A549 treated with dexamethasone at 1 μM for 4 hours (cell line): ENCODE results near the gene ABCF2. TPM values are rescaled to one million over a fixed set of nuclear protein-coding genes. Genes with fewer than 3 reads are reported as not detected.

Experiments
- total RNA-seq: library from RNA; stranded (reverse); fragments of 200-300 nt; extraction: Qiagen RNA extraction; gene quantifications from 5 replicates; pipeline ENCODE4 v1.2.3, GENCODE V29; 2022

ABCF2 gene
- 53.6 to 63.8 TPM (median 60.7 TPM) in 5 replicates for total RNA-seq

GRCh38 chr7:151226875-151227782 lies at the start of gene ABCF2:
TSS of gene ABCF2 (minus strand) at chr7:151227205. CDS start at chr7:151226458, 747 bp downstream.

GRCh38 chr7:151248346-151249033 lies 21.5 kb upstream of the ABCF2 start, which contains the start of gene SMARCD3:
TSS of gene SMARCD3 (minus strand) at chr7:151248694. CDS start at chr7:151248562, 132 bp downstream.

GRCh38 chr7:151232091-151232916 lies 5.3 kb upstream of the ABCF2 start, which contains the start of gene CHPF2:
TSS of gene CHPF2 (plus strand) at chr7:151232483. CDS start at chr7:151234012, 1,529 bp downstream.

GRCh38 chr7:151210087-151210854 lies 16.7 kb downstream of the ABCF2 start, which contains the start of gene H2BK1:
TSS of gene H2BK1 (minus strand) at chr7:151210488. CDS start at chr7:151210318, 170 bp downstream.

GRCh38 chr7:151186640-151187408 lies 40.2 kb downstream of the ABCF2 start, which contains the start of gene ASB10:
TSS of gene ASB10 (minus strand) at chr7:151187250. CDS start at chr7:151187130, 120 bp downstream.

GRCh38 chr7:151167197-151167961 lies 59.6 kb downstream of the ABCF2 start, which contains the start of gene GBX1:
TSS of gene GBX1 (minus strand) at chr7:151167694. CDS start at chr7:151167548, 146 bp downstream.

Other genes with a start within 250 kb of the ABCF2 start
- gene KCNH2, start 248.9 kb downstream of the ABCF2 start, total RNA-seq: 3.9 to 6.3 TPM (median 5.7 TPM) in 5 replicates
- gene NOS3, start 236.2 kb downstream of the ABCF2 start, total RNA-seq: 0.22 to 0.70 TPM (median 0.42 TPM) in 5 replicates
- gene ATG9B, start 202.7 kb downstream of the ABCF2 start, total RNA-seq: 0.39 to 0.69 TPM (median 0.61 TPM) in 5 replicates
- gene ABCB8, start 198.8 kb downstream of the ABCF2 start, total RNA-seq: 31.2 to 46.1 TPM (median 43.3 TPM) in 5 replicates
- 3.9 to 11.3 TPM (median 9.0 TPM) in 5 replicates for gene ASIC3, start 178.7 kb downstream of the ABCF2 start, total RNA-seq
- gene CDK5, start 169.3 kb downstream of the ABCF2 start, total RNA-seq: 30.7 to 35.8 TPM (median 31.2 TPM) in 5 replicates
- gene SLC4A2, start 167.6 kb downstream of the ABCF2 start, total RNA-seq: 161 to 286 TPM (median 257 TPM) in 5 replicates
- 46.1 to 78.7 TPM (median 71.2 TPM) in 5 replicates for gene FASTK, start 146.4 kb downstream of the ABCF2 start, total RNA-seq
- 31.3 to 61.4 TPM (median 56.8 TPM) in 5 replicates for gene TMUB1, start 143.7 kb downstream of the ABCF2 start, total RNA-seq
- 42.8 to 62.4 TPM (median 57.0 TPM) in 5 replicates for gene AGAP3, start 140.7 kb downstream of the ABCF2 start, total RNA-seq
- gene GBX1, start 59.5 kb downstream of the ABCF2 start, total RNA-seq: 0.09 to 0.22 TPM (median 0.13 TPM) in 4 of 5 replicates, not detected in the other
- not detected in 5 replicates for gene ASB10, start 40.0 kb downstream of the ABCF2 start, total RNA-seq
- not detected in 5 replicates for gene H2BK1, start 16.7 kb downstream of the ABCF2 start, total RNA-seq
- 31.9 to 48.5 TPM (median 41.8 TPM) in 5 replicates for gene CHPF2, start 5.3 kb upstream of the ABCF2 start, total RNA-seq
- gene SMARCD3, start 21.5 kb upstream of the ABCF2 start, total RNA-seq: 7.5 to 9.0 TPM (median 8.6 TPM) in 5 replicates
- 39.1 to 45.2 TPM (median 42.4 TPM) in 5 replicates for gene NUB1, start 114.6 kb upstream of the ABCF2 start, total RNA-seq
- gene WDR86, start 182.8 kb upstream of the ABCF2 start, total RNA-seq: 0.11 to 0.26 TPM (median 0.18 TPM) in 4 of 5 replicates, not detected in the other
- gene CRYGN, start 212.9 kb upstream of the ABCF2 start, total RNA-seq: not detected in 5 replicates